Activated CD8-positive, alpha-beta memory T cell treated with anti-CD3 and anti-CD28 coated beads, Interleukin-2, amount 10 ng/mL, durations not matched to agents 7 days and 5 days (primary cell): ENCODE measurements around the gene SEC11A. TPM values are rescaled to one million over a fixed set of nuclear protein-coding genes. Genes with fewer than 3 reads are reported as not detected.
"Not testable (repeated sequence)": the region's sequence is repeated elsewhere in the genome, so short reads cannot be mapped to it uniquely, and the experiment has no call there.

Experiments used
- ATAC-seq: fragments of 150-1000 bp; cut with Tn5 transposase; one replicate; pipeline ENCODE4 v1.10.0; 2021; ENCODE audit warnings: moderate library complexity
- CTCF ChIA-PET: fragments of 350-600 bp; sonication (Branson Sonifier 250); formaldehyde crosslinking; loops from one replicate; lab custom pipeline; 2021; ENCODE audit warnings: antibody characterized with exemption; lab: Charles Lee
- DNase-seq: peaks from one replicate; pipeline ENCODE4 v3.0.0-alpha.2; 2020
- H3K27ac Mint-ChIP-seq: one replicate; pipeline ENCODE4 v1.8.0; 2021; ENCODE audit warnings: mild to moderate bottlenecking, mixed read lengths
- H3K27me3 Mint-ChIP-seq: one replicate; pipeline ENCODE4 v1.8.0; 2021; ENCODE audit warnings: mixed read lengths
- H3K36me3 Mint-ChIP-seq: one replicate; pipeline ENCODE4 v1.8.0; 2021; ENCODE audit warnings: mild to moderate bottlenecking, mixed read lengths
- H3K4me1 Mint-ChIP-seq: one replicate; pipeline ENCODE4 v1.8.0; 2021; ENCODE audit warnings: mixed read lengths
- H3K4me3 Mint-ChIP-seq: one replicate; pipeline ENCODE4 v1.8.0; 2021; ENCODE audit warnings: mild to moderate bottlenecking, moderate library complexity, mixed read lengths
- H3K9me3 Mint-ChIP-seq: one replicate; pipeline ENCODE4 v1.8.0; 2022; ENCODE audit warnings: low read depth, mixed read lengths
- total RNA-seq, 2 experiments: library from RNA; stranded (reverse); gene quantifications; one replicate each; pipeline ENCODE4 v1.2.3, GENCODE V29; 2021

Gene SEC11A
- total RNA-seq, 2 experiments from 2014 or later: 96.6 to 122 TPM

DNA sequence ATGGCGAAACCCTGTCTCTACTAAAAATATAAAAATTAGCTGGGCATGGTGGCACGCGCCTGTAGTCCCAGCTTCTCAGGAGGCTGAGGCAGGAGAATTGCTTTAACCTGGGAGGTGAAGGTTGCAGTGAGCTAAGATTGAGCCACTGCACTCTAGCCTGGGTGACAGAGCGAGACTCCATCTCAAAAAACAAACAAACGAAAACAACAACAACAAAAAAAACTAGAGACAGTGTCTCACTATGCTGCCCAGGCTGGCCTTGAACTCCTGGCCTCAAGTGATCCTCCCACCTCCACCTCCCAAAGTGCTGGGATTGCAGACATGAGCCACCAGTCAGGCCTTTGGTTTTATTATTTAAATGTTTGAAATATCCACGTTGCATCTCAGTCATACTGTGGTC lies 35.8 kb upstream of the SEC11A start:
- not testable (repeated sequence) for DNase-seq, ATAC-seq, H3K27ac Mint-ChIP-seq, H3K27me3 Mint-ChIP-seq, H3K4me3 Mint-ChIP-seq, H3K9me3 Mint-ChIP-seq
- Mint-ChIP-seq H3K4me1 (peaks cover 45% of the 10 kb centered on the region), H3K36me3 (peaks cover 38% of the 10 kb centered on the region)
- CTCF ChIA-PET: interaction anchor here (1.6 to 4.7 kb wide), 2 partner anchors 96 to 127 kb away, joined by 3 to 34 read pairs; partner anchors contain the start of genes NMB and WDR73

DNA sequence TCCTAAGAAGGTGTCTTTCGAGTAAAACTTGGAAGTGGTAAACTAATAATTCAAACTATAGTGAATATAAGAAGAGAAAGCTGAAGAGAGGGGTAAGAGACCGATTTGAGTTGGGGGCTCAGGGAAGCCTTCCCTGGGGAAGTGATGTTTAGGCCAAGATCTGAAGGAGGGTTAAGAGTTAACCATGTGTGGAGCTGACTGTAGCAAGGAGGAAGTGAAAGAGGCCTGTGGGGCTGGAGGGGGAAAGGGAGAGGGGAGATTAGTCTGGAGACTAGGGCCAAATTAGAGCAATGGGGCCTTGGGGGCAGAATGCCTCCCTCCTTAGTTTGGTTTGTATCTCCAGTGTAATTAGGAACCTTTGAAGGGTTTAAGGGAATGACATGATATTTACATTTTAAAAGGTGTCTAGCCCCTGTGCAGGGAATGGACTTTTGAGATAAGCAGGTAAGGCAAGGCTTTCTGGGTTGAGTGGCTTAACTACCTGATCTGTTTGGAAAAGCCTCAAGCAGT lies 34.7 kb upstream of the SEC11A start:
- H3K27me3 Mint-ChIP-seq: no peaks in the 10 kb centered on the region
- peak overlapping the region; percentile 77 for H3K27ac Mint-ChIP-seq
- no peak for ATAC-seq
- CTCF ChIA-PET: interaction anchor here (1.0 to 4.7 kb wide), 4 partner anchors 13 to 180 kb away, joined by 3 to 34 read pairs (median 4); partner anchors contain the start of genes NMB and WDR73
- H3K4me3 Mint-ChIP-seq: peak overlapping the region; percentile 47
- no peaks in the 10 kb centered on the region for H3K9me3 Mint-ChIP-seq
- H3K4me1 Mint-ChIP-seq: peaks cover 48% of the 10 kb centered on the region
- H3K36me3 Mint-ChIP-seq: peaks cover 34% of the 10 kb centered on the region
- DNase-seq: no peak

DNA sequence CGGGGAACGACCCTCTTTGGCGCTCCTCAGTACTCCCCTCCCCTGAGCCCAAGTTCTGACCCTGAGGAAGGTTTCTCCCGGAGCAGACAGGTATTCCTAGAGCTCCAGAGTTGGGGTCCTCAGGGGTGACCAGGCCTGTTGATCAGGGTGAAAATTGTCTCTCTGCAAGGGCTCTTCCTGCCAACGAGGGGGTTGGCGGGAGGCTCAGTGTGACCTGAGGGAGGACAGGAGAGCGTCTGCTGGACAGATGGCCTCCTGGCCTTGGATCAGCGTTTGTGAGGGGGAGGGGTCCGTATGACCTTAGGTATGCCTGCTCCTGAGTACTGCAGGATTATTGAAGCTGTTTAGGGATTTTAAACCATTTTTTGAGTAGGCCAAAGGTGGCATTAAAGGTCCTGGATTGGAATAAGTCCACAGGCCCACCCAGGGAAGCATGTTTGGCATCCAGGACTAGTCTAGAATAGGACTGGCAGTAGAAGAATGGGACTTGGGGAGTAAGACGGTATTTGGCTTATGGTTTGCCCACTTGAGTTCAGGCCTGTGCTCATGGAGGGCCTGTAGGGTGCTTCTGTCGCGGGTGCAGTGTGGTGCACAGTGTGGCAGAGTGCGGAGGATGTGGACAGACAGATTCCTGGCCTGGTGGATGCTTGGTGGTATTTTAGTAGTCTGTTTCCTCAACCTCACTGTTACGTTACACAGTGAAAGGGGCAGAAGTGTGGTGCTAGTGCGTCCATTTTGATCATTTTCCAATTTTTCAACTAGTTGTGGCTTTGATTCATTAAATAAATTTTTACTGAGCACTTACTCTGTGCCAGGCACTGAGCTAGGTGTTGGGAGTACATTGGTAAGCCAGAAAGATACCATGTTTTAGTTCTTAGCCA lies 33.4 kb upstream of the SEC11A start:
- Mint-ChIP-seq H3K27ac (peak overlapping the region; percentile 93), H3K4me1 (peaks cover 54% of the 10 kb centered on the region), H3K9me3 (no peaks in the 10 kb centered on the region), H3K4me3 (peak overlapping the region; percentile 93), H3K36me3 (peaks cover 32% of the 10 kb centered on the region), H3K27me3 (no peaks in the 10 kb centered on the region)
- ATAC-seq (peak; percentile 21), DNase-seq (peak; percentile 82)
- CTCF ChIA-PET: interaction anchor here (1.0 to 4.7 kb wide), 9 partner anchors 12 to 178 kb away, joined by 3 to 34 read pairs (median 4); partner anchors contain the start of genes NMB, SEC11A, WDR73 and ZSCAN2

DNA sequence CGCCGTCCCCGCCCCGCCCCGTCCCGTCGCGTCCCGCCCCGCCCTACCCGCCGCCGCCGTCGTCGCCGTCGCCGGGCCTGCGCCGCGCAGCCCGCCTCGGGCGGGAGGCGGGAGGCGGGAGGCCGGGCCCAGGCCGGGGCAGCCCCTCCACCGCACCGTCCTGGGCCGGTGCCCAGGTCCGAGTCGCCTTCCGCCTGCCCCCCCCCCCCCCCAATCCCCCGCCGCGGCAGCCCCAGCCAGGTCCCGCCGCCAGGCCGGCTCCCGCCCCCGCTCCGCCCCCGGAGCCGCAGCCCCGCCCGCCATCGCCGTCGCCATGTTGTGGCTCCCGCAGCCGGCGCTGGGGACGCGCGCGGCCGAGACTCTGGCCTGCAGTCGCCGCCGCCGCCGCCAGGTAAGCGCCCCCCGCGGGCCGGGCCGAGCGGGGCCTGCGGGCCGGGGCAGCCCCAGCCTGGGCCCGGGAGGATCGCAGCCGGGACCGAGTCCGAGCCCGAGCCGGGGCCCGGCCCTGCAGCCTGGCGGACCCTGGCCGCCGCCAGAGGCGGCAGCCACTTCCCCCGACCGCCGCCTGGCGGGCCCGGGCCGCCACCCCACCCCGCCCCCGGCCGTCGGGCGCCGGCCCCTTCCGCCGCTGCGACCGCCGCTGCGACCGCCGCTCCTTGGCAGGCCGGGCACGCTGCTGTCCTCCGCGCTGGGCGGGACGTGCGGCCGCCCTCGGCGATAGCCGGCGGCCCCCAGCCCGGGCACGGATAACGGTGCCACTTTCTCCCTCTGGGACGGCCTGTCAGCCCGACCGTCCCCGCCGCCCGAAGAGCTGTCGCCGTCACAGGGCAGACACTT lies 32.6 kb upstream of the SEC11A start, which contains the start of gene ZNF592:
Gene ZNF592 (plus strand): TSS at position 319 of the 837 bp plus-strand sequence. CDS start 34,084 bp downstream, outside the sequence.
- H3K27me3 Mint-ChIP-seq: no peaks in the 10 kb centered on the region
- peaks cover 28% of the 10 kb centered on the region for H3K36me3 Mint-ChIP-seq
- CTCF ChIA-PET: interaction anchor here (1.0 to 7.0 kb wide), 13 partner anchors 11 to 178 kb away, joined by 3 to 41 read pairs (median 4); partner anchors contain the start of genes NMB, SEC11A, WDR73 and ZSCAN2
- peak within 1 kb of the TSS; percentile 93 for H3K4me3 Mint-ChIP-seq
- H3K27ac Mint-ChIP-seq: peak within 1 kb of the TSS; percentile 93
- DNase-seq (peak; percentile 83), ATAC-seq (peak; percentile 69)
- H3K9me3 Mint-ChIP-seq: no peaks in the 10 kb centered on the region
- H3K4me1 Mint-ChIP-seq: peaks cover 55% of the 10 kb centered on the region

DNA sequence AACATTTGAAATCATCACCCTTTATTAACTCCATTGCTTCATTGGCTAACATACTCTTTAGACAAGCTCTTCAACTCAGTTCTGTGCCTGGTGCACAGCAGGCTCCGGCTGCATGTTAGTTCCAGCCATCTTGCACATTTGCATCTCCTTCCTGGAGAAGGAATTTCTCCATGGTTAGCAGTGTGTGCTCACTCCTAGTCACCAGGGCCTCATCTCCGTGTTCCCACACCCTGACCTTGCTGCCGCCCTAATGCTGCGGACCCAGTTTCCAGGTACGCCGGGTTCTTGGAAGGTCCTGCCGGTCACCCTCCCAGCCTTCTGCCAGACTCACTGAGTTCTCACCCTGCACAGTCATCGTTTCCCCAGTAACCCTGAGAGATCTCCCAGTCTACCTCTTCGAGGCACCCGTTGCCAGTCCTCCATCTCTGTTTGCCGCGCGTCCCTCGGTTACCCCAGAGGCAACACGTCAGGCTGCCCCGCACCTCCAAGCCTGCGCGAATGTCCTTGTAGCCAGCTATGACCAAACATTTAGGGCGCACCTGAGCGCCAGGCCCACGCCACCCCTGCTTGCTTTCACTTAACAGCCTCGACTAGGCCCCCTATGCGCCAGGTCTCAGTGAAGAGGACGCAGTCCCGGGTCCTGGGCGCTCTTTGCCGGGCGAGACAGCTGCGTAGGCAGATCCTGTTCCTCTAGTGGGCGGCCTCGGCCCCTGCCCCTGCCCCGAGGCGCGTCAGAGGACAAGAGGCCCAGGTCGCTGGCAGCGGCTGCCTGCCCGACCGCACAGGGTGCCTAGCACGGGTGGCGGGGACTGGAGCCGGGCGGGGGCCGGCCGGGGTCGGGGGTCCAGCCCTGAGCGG lies 31.7 kb upstream of the SEC11A start:
- H3K9me3 Mint-ChIP-seq: no peaks in the 10 kb centered on the region
- peaks cover 56% of the 10 kb centered on the region for H3K4me1 Mint-ChIP-seq
- CTCF ChIA-PET: interaction anchor here (0.6 to 7.0 kb wide), 8 partner anchors 12 to 110 kb away, joined by 3 to 41 read pairs (median 4); partner anchors contain the start of genes NMB and SEC11A
- H3K27me3 Mint-ChIP-seq: no peaks in the 10 kb centered on the region
- ATAC-seq (peak; percentile 68), DNase-seq (peak; percentile 83)
- H3K36me3 Mint-ChIP-seq: peaks cover 23% of the 10 kb centered on the region
- peak overlapping the region; percentile 88 for H3K4me3 Mint-ChIP-seq
- peak overlapping the region; percentile 93 for H3K27ac Mint-ChIP-seq

DNA sequence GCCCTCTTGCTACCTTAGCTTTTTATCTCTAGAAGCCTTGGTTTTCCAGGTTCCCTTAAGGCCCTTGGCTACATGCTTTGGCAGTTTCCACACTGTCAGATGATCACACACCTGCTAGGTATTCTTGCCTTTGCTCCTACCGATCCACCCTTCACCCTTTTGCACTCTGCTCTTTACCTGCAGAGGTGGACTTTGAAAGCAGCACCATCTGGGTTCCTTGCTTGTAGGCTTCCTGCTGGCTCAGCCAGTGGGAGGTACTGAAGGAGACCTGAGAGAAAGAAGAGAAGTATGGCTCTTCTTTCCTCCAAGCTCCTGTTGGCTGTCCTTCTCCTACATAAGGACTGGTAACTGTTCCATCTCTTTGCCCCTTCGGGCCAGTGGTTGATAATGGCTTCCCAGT lies 25.2 kb upstream of the SEC11A start:
- CTCF ChIA-PET: interaction anchor here (0.7 to 0.9 kb wide), 2 partner anchors 55 to 87 kb away, joined by 3 read pairs; partner anchors contain the start of gene WDR73
- no peak for DNase-seq
- H3K27me3 Mint-ChIP-seq: no peaks in the 10 kb centered on the region
- no peak for ATAC-seq
- peaks cover 5% of the 10 kb centered on the region for H3K36me3 Mint-ChIP-seq
- no peaks in the 10 kb centered on the region for H3K9me3 Mint-ChIP-seq
- H3K27ac Mint-ChIP-seq: no peak overlapping the region
- no peak overlapping the region for H3K4me3 Mint-ChIP-seq
- peaks cover 35% of the 10 kb centered on the region for H3K4me1 Mint-ChIP-seq

DNA sequence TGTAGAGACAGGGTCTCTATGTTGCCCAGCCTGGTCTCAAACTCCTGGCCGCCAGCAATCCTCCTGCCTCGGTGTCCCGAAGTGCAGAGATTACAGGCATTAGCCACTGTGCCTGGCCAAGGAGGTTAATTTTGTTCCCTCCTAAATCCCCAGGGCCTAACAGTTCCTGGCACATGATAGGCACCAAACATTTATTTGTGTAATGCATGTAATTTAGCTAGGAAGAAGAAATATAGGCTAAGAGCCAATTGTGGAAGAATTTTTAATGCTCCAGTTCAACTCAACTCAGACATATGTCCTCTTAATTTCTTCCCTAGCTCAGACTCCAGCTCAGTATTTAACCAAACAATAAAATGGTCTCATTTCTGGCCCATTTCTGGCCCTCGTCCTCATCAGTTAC lies 24.8 kb upstream of the SEC11A start:
- H3K27ac Mint-ChIP-seq: no peak overlapping the region
- no peak overlapping the region for H3K4me3 Mint-ChIP-seq
- ATAC-seq: no peak
- H3K27me3 Mint-ChIP-seq: no peaks in the 10 kb centered on the region
- no peaks in the 10 kb centered on the region for H3K9me3 Mint-ChIP-seq
- CTCF ChIA-PET: interaction anchor here (0.7 to 0.9 kb wide), 2 partner anchors 55 to 86 kb away, joined by 3 read pairs; partner anchors contain the start of gene WDR73
- DNase-seq: no peak
- H3K4me1 Mint-ChIP-seq: peaks cover 37% of the 10 kb centered on the region
- peaks cover 5% of the 10 kb centered on the region for H3K36me3 Mint-ChIP-seq

DNA sequence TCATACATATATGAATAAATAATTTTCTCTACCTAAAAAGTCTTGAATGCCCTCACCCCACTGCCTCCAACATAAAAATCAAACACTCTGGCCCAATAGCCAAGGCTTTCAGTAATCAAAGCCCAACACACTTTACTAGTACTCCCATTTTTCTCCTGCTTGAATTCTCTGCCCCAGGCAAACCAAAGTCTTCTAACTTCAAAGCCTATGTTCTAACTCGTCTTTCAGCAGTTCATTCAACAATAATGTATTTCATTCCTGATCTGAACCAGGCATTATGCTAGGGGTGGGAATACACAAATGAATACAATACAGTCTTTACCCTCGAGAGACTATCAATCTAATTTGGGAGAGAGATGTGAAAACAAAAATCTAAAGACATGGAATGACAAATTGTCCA lies 21.1 kb upstream of the SEC11A start:
- Mint-ChIP-seq H3K4me3 (no peak overlapping the region), H3K9me3 (no peaks in the 10 kb centered on the region), H3K27me3 (no peaks in the 10 kb centered on the region), H3K4me1 (peaks cover 49% of the 10 kb centered on the region), H3K27ac (peak overlapping the region; percentile 85), H3K36me3 (peaks cover 3% of the 10 kb centered on the region)
- no peak for DNase-seq
- ATAC-seq: no peak
- CTCF ChIA-PET: interaction anchor here (3.0 to 7.3 kb wide), 2 partner anchors 10 to 19 kb away, joined by 19 to 92 read pairs; partner anchors contain the start of gene SEC11A

DNA sequence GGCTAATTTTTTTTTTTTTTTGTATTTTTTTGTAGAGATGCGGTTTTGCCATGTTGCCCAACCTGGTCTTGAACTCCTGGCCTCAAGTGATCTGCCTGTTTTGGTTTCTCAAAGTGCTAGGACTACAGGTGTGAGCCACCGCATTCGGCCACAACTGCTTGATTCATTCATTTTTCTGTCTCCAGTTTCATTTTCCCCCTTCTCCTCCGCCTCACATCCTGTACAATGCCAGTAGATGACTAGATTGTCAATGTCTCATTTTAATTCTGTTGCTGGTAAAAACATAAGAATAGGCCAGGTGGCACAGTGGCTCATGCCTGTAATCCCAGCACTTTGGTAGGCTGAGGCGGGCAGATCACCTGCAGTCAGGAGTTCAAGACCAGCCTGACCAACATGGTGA lies 20.4 kb upstream of the SEC11A start:
- Mint-ChIP-seq H3K4me3 (peak overlapping the region; percentile 49), H3K27me3 (no peaks in the 10 kb centered on the region), H3K27ac (peak overlapping the region; percentile 98), H3K36me3 (peaks cover 3% of the 10 kb centered on the region), H3K4me1 (peaks cover 52% of the 10 kb centered on the region), H3K9me3 (no peaks in the 10 kb centered on the region)
- ATAC-seq: peak; percentile 69
- DNase-seq: peak; percentile 91
- CTCF ChIA-PET: interaction anchor here (0.7 to 7.3 kb wide), 8 partner anchors 11 to 579 kb away, joined by 3 to 92 read pairs (median 9); partner anchors contain the start of genes SEC11A and WDR73

DNA sequence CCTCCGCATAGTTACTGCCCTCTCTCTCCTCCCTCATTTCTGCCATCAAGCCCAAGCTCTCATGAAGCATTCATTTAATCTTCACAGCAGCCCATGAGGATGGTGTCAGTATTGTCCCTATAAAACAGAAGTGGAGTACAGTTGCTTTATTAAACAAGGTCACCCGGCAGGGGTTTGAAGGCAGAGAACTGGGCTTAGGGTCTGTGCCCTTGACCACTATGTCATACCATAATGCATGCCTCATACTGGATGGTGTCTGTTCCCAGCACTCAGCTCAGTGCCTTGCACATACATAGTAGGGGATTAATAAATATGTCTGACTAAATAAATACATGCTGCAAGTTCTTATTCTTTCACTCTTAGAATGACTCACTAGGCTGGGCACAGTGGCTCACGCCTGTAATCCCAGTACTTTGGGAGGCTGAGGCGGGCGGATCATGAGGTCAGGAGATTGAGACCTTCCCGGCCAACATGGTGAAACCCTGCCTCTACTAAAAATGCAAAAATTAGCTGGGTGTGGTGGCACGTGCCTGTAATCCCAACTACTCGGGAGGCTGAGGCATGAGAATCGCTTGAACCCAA lies 19.6 kb upstream of the SEC11A start:
- H3K4me1 Mint-ChIP-seq: peaks cover 57% of the 10 kb centered on the region
- peak; percentile 68 for ATAC-seq

DNA sequence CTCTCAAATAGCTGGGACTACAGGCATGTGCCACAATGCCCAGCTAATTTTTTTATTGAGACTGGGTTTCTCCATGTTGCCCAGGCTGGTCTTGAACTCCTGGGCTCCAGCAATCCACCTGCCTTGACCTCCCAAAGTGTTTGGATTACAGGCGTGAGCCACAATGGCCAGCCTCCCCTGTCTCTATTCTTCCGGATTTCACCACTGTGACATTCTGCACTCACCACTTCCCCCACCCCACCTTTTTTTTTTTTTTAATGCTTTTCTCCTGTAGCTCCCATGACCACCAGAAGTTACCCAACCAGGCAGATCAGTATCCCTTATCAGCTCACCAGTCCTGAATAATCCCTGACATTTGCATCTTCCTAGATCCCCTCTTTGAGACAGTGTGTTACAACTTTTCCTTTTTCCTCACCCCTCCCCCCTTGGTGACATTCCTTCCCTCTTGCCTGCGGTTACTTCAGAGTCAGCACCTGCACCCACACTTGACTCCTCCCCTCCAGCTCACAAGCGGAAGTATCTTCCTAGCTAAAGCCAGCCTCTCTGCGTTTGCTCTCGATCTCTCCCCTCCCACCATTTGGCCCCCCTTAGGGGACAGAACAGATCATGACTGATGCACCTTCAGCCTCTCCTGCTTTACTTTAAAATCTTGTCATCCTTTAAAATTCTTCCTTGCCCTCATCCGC lies 19.0 kb upstream of the SEC11A start:
- H3K36me3 Mint-ChIP-seq: peaks cover 3% of the 10 kb centered on the region
- ATAC-seq (peak; percentile 74), DNase-seq (peak; percentile 89)
- H3K9me3 Mint-ChIP-seq: no peaks in the 10 kb centered on the region
- H3K4me3 Mint-ChIP-seq: peak overlapping the region; percentile 63
- CTCF ChIA-PET: interaction anchor here (1.0 to 7.3 kb wide), 10 partner anchors 8 to 147 kb away, joined by 3 to 92 read pairs (median 8); partner anchors contain the start of genes SEC11A and WDR73
- no peaks in the 10 kb centered on the region for H3K27me3 Mint-ChIP-seq
- H3K27ac Mint-ChIP-seq: peak overlapping the region; percentile 98
- H3K4me1 Mint-ChIP-seq: peaks cover 57% of the 10 kb centered on the region

More for the DNA sequence above, 19.6 kb upstream of the SEC11A start:
- peak; percentile 79 for DNase-seq
- Mint-ChIP-seq H3K27ac (peak overlapping the region; percentile 98), H3K4me3 (peak overlapping the region; percentile 63)
- H3K9me3 Mint-ChIP-seq, H3K27me3 Mint-ChIP-seq, H3K36me3 Mint-ChIP-seq: not testable (repeated sequence)
- CTCF ChIA-PET: interaction anchor here (0.7 to 7.3 kb wide), 11 partner anchors 8 to 580 kb away, joined by 3 to 92 read pairs (median 6); partner anchors contain the start of genes SEC11A and WDR73
